ENCODE measurements around the gene ZNF775.

DNA sequence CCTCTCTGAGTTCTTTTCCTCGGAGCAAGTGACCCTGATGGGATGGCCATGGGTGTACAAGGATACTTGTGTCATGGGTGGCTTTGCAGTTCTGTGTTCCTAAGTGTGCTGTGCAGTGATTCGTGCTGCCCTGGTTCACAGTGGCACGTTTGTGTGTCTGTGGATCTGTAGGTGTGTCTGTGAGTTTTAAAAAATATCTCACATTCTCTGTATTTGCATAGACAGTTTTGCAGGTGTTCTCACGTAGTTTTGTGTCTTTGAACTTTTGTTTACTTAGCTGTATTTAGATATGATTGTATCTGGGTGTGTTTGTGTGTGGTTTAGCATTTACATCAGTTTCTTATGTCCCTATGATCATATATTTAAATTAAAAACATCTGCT is 3.7 kb downstream of the ZNF775 start:
- TF ChIP-seq EZH2 (IDR thresholded peaks at IDR 0.05; ENCODE audit: borderline replicate concordance, low read length) = no peak
- TF ChIP-seq, protein P1, sequence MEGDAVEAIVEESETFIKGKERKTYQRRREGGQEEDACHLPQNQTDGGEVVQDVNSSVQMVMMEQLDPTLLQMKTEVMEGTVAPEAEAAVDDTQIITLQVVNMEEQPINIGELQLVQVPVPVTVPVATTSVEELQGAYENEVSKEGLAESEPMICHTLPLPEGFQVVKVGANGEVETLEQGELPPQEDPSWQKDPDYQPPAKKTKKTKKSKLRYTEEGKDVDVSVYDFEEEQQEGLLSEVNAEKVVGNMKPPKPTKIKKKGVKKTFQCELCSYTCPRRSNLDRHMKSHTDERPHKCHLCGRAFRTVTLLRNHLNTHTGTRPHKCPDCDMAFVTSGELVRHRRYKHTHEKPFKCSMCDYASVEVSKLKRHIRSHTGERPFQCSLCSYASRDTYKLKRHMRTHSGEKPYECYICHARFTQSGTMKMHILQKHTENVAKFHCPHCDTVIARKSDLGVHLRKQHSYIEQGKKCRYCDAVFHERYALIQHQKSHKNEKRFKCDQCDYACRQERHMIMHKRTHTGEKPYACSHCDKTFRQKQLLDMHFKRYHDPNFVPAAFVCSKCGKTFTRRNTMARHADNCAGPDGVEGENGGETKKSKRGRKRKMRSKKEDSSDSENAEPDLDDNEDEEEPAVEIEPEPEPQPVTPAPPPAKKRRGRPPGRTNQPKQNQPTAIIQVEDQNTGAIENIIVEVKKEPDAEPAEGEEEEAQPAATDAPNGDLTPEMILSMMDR (conservative IDR thresholded peaks at IDR 0.05 in 1 of 2, IDR thresholded peaks at IDR 0.05 in 1 of 2; ENCODE audit: extremely low read depth in 1 of 2, insufficient read depth in 1 of 2, low read depth in 1 of 2, low read length in 2 of 2) = no peak
